ENCODE data around the gene MCC.

GRCh38 chr5:113085084-113085414 is 403.2 kb downstream of the MCC start:
- TF ChIP-seq CTCF (conservative IDR thresholded peaks at IDR 0.05 in 1 of 2, IDR thresholded peaks at IDR 0.05 in 1 of 2; ENCODE audit: low read depth in 1 of 2, low read length in 2 of 2) = no peak
- no peak for TF ChIP-seq EZH2 (IDR thresholded peaks at IDR 0.05; ENCODE audit: low read length, missing control alignments)
